H9 (cell line): Measurements from ENCODE around the gene OR10AD1. TPM values are rescaled to one million over a fixed set of nuclear protein-coding genes. Genes with fewer than 3 reads are reported as not detected.
"Not testable (repeated sequence)": the region's sequence is repeated elsewhere in the genome, so short reads cannot be mapped to it uniquely, and the experiment has no call there.

Experiments
- DNase-seq: peaks from one replicate; pipeline ENCODE4 v3.0.0-alpha.2; 2017
- H2AFZ ChIP-seq: one replicate; pipeline ENCODE4 v1.6.1; 2013; ENCODE audit warnings: mild to moderate bottlenecking, low read length, control low read depth, moderate library complexity
- H2AK5ac ChIP-seq: 2 replicates; pipeline ENCODE4 v1.6.1; 2013; ENCODE audit warnings: low read length, control low read depth, mixed read lengths; ENCODE audit not compliant: insufficient read length
- H2BK120ac ChIP-seq: one replicate; pipeline ENCODE4 v1.6.1; 2013; ENCODE audit warnings: low read depth, mild to moderate bottlenecking, low read length, control low read depth, inconsistent platforms; ENCODE audit not compliant: poor library complexity, severe bottlenecking
- H2BK12ac ChIP-seq: 2 replicates; pipeline ENCODE4 v1.6.1; 2013; ENCODE audit warnings: low read length, control low read depth, mixed read lengths, low read depth; ENCODE audit not compliant: insufficient read length
- H2BK15ac ChIP-seq: 2 replicates; pipeline ENCODE4 v1.6.1; 2013; ENCODE audit warnings: low read depth, low read length, control low read depth
- H2BK20ac ChIP-seq: one replicate; pipeline ENCODE4 v1.6.1; 2013; ENCODE audit warnings: low read depth, mild to moderate bottlenecking, low read length, control low read depth, inconsistent platforms; ENCODE audit not compliant: poor library complexity, severe bottlenecking
- H2BK5ac ChIP-seq: 2 replicates; pipeline ENCODE4 v1.6.1; 2013; ENCODE audit warnings: low read length, control low read depth, mixed read lengths; ENCODE audit not compliant: insufficient read length
- H3K14ac ChIP-seq: 2 replicates; pipeline ENCODE4 v1.6.1; 2013; ENCODE audit warnings: low read length, control low read depth; ENCODE audit not compliant: insufficient read depth
- H3K18ac ChIP-seq: 2 replicates; pipeline ENCODE4 v1.6.1; 2013; ENCODE audit warnings: low read depth, mild to moderate bottlenecking, mixed read lengths, low read length, control low read depth; ENCODE audit not compliant: insufficient read length
- H3K23ac ChIP-seq: 2 replicates; pipeline ENCODE4 v1.6.1; 2013; ENCODE audit warnings: low read length, control low read depth, mixed read lengths, low read depth; ENCODE audit not compliant: insufficient read length
- H3K23me2 ChIP-seq: 2 replicates; pipeline ENCODE4 v1.6.1; 2013; ENCODE audit warnings: low read depth, mild to moderate bottlenecking, mixed read lengths, low read length, control low read depth; ENCODE audit not compliant: insufficient read length, poor library complexity, severe bottlenecking
- H3K27ac ChIP-seq: 2 replicates; pipeline ENCODE4 v1.5.1; 2013; ENCODE audit warnings: low read length, control low read depth, mixed read lengths, low read depth; ENCODE audit not compliant: insufficient read length
- H3K27me3 ChIP-seq: 2 replicates; pipeline ENCODE4 v1.6.1; 2013; ENCODE audit warnings: low read length, control low read depth, inconsistent platforms; ENCODE audit not compliant: insufficient read depth
- H3K4ac ChIP-seq: 2 replicates; pipeline ENCODE4 v1.6.1; 2013; ENCODE audit warnings: low read depth, mild to moderate bottlenecking, control low read depth, inconsistent platforms, low read length, moderate library complexity
- H3K4me1 ChIP-seq: 2 replicates; pipeline ENCODE4 v1.6.1; 2013; ENCODE audit warnings: low read length, control low read depth, inconsistent platforms; ENCODE audit not compliant: insufficient read depth
- H3K4me2 ChIP-seq: 2 replicates; pipeline ENCODE4 v1.6.1; 2013; ENCODE audit warnings: low read length, control low read depth, mixed read lengths; ENCODE audit not compliant: insufficient read length, insufficient read depth
- H3K56ac ChIP-seq: 2 replicates; pipeline ENCODE4 v1.6.1; 2013; ENCODE audit warnings: low read depth, mild to moderate bottlenecking, mixed read lengths, low read length, control low read depth; ENCODE audit not compliant: insufficient read length
- H3K79me1 ChIP-seq: 2 replicates; pipeline ENCODE4 v1.6.1; 2013; ENCODE audit warnings: low read depth, mild to moderate bottlenecking, moderate library complexity, low read length, control low read depth, inconsistent platforms; ENCODE audit not compliant: insufficient read depth, poor library complexity, severe bottlenecking
- H3K79me2 ChIP-seq: 2 replicates; pipeline ENCODE4 v1.6.1; 2013; ENCODE audit warnings: low read length, control low read depth, inconsistent platforms; ENCODE audit not compliant: insufficient read depth
- H3K9ac ChIP-seq: 2 replicates; pipeline ENCODE4 v1.6.1; 2013; ENCODE audit warnings: low read length, control low read depth, mixed read lengths; ENCODE audit not compliant: insufficient read length; ENCODE audit errors: extremely low read depth
- H3K9me3 ChIP-seq: one replicate; pipeline ENCODE4 v1.6.1; 2013; ENCODE audit warnings: low read depth, low read length, inconsistent platforms; ENCODE audit not compliant: control insufficient read depth
- H3T11ph ChIP-seq: one replicate; pipeline ENCODE4 v1.6.1; 2013; ENCODE audit warnings: mild to moderate bottlenecking, low read length, control low read depth, inconsistent platforms
- H4K20me1 ChIP-seq: one replicate; pipeline ENCODE4 v1.6.1; 2013; ENCODE audit not compliant: control insufficient read depth, insufficient read length, insufficient read depth
- H4K5ac ChIP-seq: 2 replicates; pipeline ENCODE4 v1.6.1; 2013; ENCODE audit warnings: low read depth, mild to moderate bottlenecking, mixed read lengths, low read length, control low read depth; ENCODE audit not compliant: insufficient read length
- H4K8ac ChIP-seq: replicated peaks from 2 replicates; pipeline ENCODE4 v1.6.1; 2013; ENCODE audit warnings: low read length, control low read depth, mixed read lengths, low read depth; ENCODE audit not compliant: insufficient read length
- H4K91ac ChIP-seq: 2 replicates; pipeline ENCODE4 v1.6.1; 2013; ENCODE audit warnings: low read depth, mild to moderate bottlenecking, moderate library complexity, mixed read lengths, low read length, control low read depth; ENCODE audit not compliant: insufficient read length
- H3K27ac Mint-ChIP-seq, 3 experiments: 2 replicates in 2 of 3; 3 replicates in 1 of 3; pipeline ENCODE4 v1.8.0; 2020 to 2021; ENCODE audit warnings: mixed read lengths in 3 of 3, mild to moderate bottlenecking in 1 of 3, moderate library complexity in 1 of 3
- H3K27me3 Mint-ChIP-seq: 2 replicates; pipeline ENCODE4 v1.8.0; 2021; ENCODE audit warnings: low read depth, mild to moderate bottlenecking, moderate library complexity, mixed read lengths
- H3K36me3 Mint-ChIP-seq, 3 experiments: 2 replicates in 2 of 3; 3 replicates in 1 of 3; pipeline ENCODE4 v1.8.0; 2020 to 2021; ENCODE audit warnings: low read depth in 3 of 3, mixed read lengths in 3 of 3; ENCODE audit not compliant: insufficient read depth in 1 of 3
- H3K4me1 Mint-ChIP-seq, 2 experiments: 2 replicates each; pipeline ENCODE4 v1.8.0; 2020; ENCODE audit warnings: mixed read lengths in 2 of 2
- H3K4me3 Mint-ChIP-seq, 2 experiments: 2 replicates in 1 of 2; 3 replicates in 1 of 2; pipeline ENCODE4 v1.8.0; 2020 to 2021; ENCODE audit warnings: mild to moderate bottlenecking in 2 of 2, mixed read lengths in 2 of 2, moderate library complexity in 1 of 2
- H3K9me3 Mint-ChIP-seq, 2 experiments: 2 replicates in 1 of 2; 3 replicates in 1 of 2; pipeline ENCODE4 v1.8.0; 2020; ENCODE audit warnings: mild to moderate bottlenecking in 2 of 2, mixed read lengths in 2 of 2, moderate library complexity in 1 of 2
- WGBS: extraction: QIAGEN DNeasy Blood & Tissue Kit; methylation state at CpG from one replicate; pipeline ENCODE4 v1.1.7; 2013; ENCODE audit warnings: missing lambda C conversion rate, low lambda C conversion rate, mixed read lengths; ENCODE audit not compliant: insufficient read length; ENCODE audit errors: extremely low coverage; 5-methylcytosine and 5-hydroxymethylcytosine counted together
- total RNA-seq: library from RNA; stranded (reverse); gene quantifications from 2 replicates; pipeline ENCODE4 v1.2.1, GENCODE V29; 2021
- TF ChIP-seq, protein P1 (sequence below): fragments of 200-600 bp; sonication (generic); conservative IDR thresholded peaks from 3 replicates; pipeline ENCODE4 v1.8.0; 2021; ENCODE audit warnings: antibody characterized with exemption, mild to moderate bottlenecking

OR10AD1 gene
- total RNA-seq, 1 experiment from 2014 or later = not detected

DNA sequence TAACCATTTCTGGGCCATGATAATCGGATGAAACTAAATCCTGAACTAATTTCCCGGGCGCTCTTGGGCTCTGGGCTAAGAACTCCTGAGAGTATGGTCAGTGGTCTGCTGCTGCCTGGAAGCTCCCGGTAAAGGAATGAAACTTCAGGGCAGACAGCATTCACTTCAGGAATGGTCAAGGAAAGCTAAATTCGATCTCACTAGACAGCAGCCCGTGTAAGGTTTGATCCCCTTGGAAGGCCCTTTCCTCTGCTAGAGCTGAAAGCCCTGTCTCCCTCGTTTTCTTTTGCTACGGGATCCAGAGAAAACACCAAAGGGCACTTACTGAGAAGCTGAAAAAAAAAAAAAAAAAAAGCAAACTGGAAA is 46.5 kb downstream of the OR10AD1 start:
- Mint-ChIP-seq H3K9me3 (no peaks in the 10 kb centered on the region), H3K27ac (peak overlapping the region; percentile 44 to 77 (median 53); a peak in 5 of 7 replicates), H3K27me3 (peaks cover 7% of the 10 kb centered on the region), H3K4me3 (peak overlapping the region; percentile 93 to 94), H3K36me3 (no peaks in the 10 kb centered on the region), H3K4me1 (peaks cover 10 to 15% of the 10 kb centered on the region in 2 experiments)
- H3K79me1 ChIP-seq = no peaks in the 10 kb centered on the region
- no peak overlapping the region for H3K27ac ChIP-seq
- TF ChIP-seq, protein P1, sequence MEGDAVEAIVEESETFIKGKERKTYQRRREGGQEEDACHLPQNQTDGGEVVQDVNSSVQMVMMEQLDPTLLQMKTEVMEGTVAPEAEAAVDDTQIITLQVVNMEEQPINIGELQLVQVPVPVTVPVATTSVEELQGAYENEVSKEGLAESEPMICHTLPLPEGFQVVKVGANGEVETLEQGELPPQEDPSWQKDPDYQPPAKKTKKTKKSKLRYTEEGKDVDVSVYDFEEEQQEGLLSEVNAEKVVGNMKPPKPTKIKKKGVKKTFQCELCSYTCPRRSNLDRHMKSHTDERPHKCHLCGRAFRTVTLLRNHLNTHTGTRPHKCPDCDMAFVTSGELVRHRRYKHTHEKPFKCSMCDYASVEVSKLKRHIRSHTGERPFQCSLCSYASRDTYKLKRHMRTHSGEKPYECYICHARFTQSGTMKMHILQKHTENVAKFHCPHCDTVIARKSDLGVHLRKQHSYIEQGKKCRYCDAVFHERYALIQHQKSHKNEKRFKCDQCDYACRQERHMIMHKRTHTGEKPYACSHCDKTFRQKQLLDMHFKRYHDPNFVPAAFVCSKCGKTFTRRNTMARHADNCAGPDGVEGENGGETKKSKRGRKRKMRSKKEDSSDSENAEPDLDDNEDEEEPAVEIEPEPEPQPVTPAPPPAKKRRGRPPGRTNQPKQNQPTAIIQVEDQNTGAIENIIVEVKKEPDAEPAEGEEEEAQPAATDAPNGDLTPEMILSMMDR = no peak
- H3K79me2 ChIP-seq = no peaks in the 10 kb centered on the region
- H2AFZ ChIP-seq = no peak overlapping the region
- peak overlapping the region; percentile 84 for H3K4me2 ChIP-seq
- no peak overlapping the region for H2AK5ac ChIP-seq
- no peak overlapping the region for H3K4ac ChIP-seq
- no peak overlapping the region for H2BK5ac ChIP-seq
- no peaks in the 10 kb centered on the region; the same call in 1 of the 2 replicates for H3K4me1 ChIP-seq
- H3K56ac ChIP-seq = no peak overlapping the region
- WGBS = no CpG with 5 or more reads among the region's 8 CpGs
- no peak overlapping the region for H3K14ac ChIP-seq
- no peak overlapping the region for H2BK12ac ChIP-seq
- no peak for DNase-seq
- no peak overlapping the region for H3K23ac ChIP-seq
- no peak overlapping the region for H2BK120ac ChIP-seq
- no peaks in the 10 kb centered on the region for H3K9me3 ChIP-seq
- peak overlapping the region; percentile 54 for H3K9ac ChIP-seq
- no peak overlapping the region for H2BK15ac ChIP-seq
- H3T11ph ChIP-seq = no peak overlapping the region
- no peaks in the 10 kb centered on the region for H3K23me2 ChIP-seq
- H4K5ac ChIP-seq = no peak overlapping the region
- no peak overlapping the region for H3K18ac ChIP-seq
- H2BK20ac ChIP-seq = no peak overlapping the region
- H3K27me3 ChIP-seq = no peaks in the 10 kb centered on the region
- no peak overlapping the region for H4K91ac ChIP-seq
- H4K8ac ChIP-seq = no peak overlapping the region
- no peaks in the 10 kb centered on the region for H4K20me1 ChIP-seq

DNA sequence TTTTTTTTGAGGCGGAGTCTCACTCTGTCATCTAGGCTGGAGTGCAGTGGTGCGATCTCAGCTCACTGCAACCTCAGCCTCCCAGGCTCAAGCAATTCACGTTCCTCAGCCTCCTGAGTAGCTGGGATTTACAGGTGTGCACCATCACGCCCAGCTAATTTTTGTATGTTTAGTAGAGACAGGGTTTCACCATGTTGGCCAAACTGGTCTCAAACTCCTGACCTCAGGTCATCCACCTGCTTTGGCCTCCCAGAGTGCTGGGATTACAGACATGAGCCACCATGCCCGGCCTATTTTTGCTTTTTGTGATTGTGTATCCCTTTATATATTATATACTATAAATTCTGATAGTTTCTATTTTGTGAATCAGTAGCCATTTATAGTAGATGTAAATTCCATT is 47.3 kb downstream of the OR10AD1 start:
- not testable (repeated sequence) for H2AK5ac ChIP-seq, H2BK12ac ChIP-seq, H3K27me3 Mint-ChIP-seq, H3K4me1 ChIP-seq, H2BK15ac ChIP-seq, H2BK20ac ChIP-seq, H3K23ac ChIP-seq, H2AFZ ChIP-seq, H2BK120ac ChIP-seq, H3K27ac ChIP-seq, H3K4ac ChIP-seq, H4K20me1 ChIP-seq, H3K27me3 ChIP-seq, H3K36me3 Mint-ChIP-seq, H4K5ac ChIP-seq, H3K79me1 ChIP-seq, H4K91ac ChIP-seq, H3K27ac Mint-ChIP-seq, H3K56ac ChIP-seq, H2BK5ac ChIP-seq, H3K79me2 ChIP-seq, H3K9me3 Mint-ChIP-seq, H3K9ac ChIP-seq, H3T11ph ChIP-seq, H3K9me3 ChIP-seq, H3K4me3 Mint-ChIP-seq, H3K14ac ChIP-seq, DNase-seq, H3K18ac ChIP-seq, H3K23me2 ChIP-seq, H3K4me2 ChIP-seq, H4K8ac ChIP-seq
- peaks cover 10 to 15% of the 10 kb centered on the region in 2 experiments for H3K4me1 Mint-ChIP-seq
- WGBS = no CpG with 5 or more reads among the region's 5 CpGs
